Naive B cell (primary cell): ENCODE measurements around the gene NMUR2. TPM values are rescaled to one million over a fixed set of nuclear protein-coding genes. Genes with fewer than 3 reads are reported as not detected.

Source experiments
- ATAC-seq, 2 donors: fragments of 150-1000 bp; cut with Tn5 transposase; 2 replicates each; pipeline ENCODE4 v1.10.0; 2021; ENCODE audit warnings: low read depth in 2 of 2, mild to moderate bottlenecking in 2 of 2, moderate library complexity in 2 of 2
- DNase-seq: peaks from one replicate; pipeline ENCODE4 v3.0.0; 2022
- H3K27ac Mint-ChIP-seq, 6 donors: one replicate each; pipeline ENCODE4 v1.8.0; 2020 to 2022; ENCODE audit warnings: mild to moderate bottlenecking in 6 of 6, mixed read lengths in 6 of 6, moderate library complexity in 5 of 6, inconsistent platforms in 2 of 6
- H3K27me3 Mint-ChIP-seq, 3 donors: one replicate each; pipeline ENCODE4 v1.8.0; 2021 to 2022; ENCODE audit warnings: mixed read lengths in 3 of 3, mild to moderate bottlenecking in 1 of 3
- H3K36me3 Mint-ChIP-seq, 2 donors: one replicate each; pipeline ENCODE4 v1.8.0; 2020 to 2022; ENCODE audit warnings: mixed read lengths in 2 of 2, inconsistent platforms in 1 of 2, mild to moderate bottlenecking in 1 of 2
- H3K4me1 Mint-ChIP-seq, 3 donors: one replicate each; pipeline ENCODE4 v1.8.0; 2020 to 2022; ENCODE audit warnings: mixed read lengths in 3 of 3, inconsistent platforms in 1 of 3, mild to moderate bottlenecking in 1 of 3, moderate library complexity in 1 of 3
- H3K4me3 Mint-ChIP-seq, 8 donors: one replicate each; pipeline ENCODE4 v1.8.0; 2020 to 2022; ENCODE audit warnings: mild to moderate bottlenecking in 8 of 8, mixed read lengths in 8 of 8, moderate library complexity in 8 of 8, inconsistent platforms in 2 of 8
- H3K9me3 Mint-ChIP-seq, 7 donors: one replicate each; pipeline ENCODE4 v1.8.0; 2020 to 2022; ENCODE audit warnings: mixed read lengths in 7 of 7, mild to moderate bottlenecking in 5 of 7, inconsistent platforms in 2 of 7, moderate library complexity in 1 of 7
- polyA plus RNA-seq, 6 donors: library from polyadenylated mRNA; unstranded; fragments of 300-500 nt; fragmentation: Illumina TruSeq; gene quantifications; one replicate each; pipeline ENCODE4 v1.2.3, GENCODE V29; 2021; ENCODE audit warnings: low read depth in 6 of 6

NMUR2 gene
- polyA plus RNA-seq, 6 donors from 2014 or later, result not detected

DNA sequence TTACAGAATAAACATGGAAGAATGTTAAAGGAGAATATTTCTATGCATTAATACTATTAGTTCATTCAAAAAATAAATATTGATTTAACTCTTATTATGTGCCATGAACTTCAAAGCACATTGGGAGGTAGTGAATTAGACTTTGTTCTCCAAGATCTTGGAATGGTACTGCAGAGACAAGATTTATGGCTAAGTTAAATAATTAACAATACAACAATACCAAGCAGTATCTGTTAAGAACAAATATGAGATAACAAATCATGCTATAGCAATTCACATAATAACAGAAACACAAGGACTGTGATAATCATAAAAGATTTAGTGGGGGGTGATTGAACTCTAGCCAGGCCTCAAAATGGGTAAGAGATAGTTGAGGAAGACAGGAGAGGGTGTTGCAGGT is 11.6 kb downstream of the NMUR2 start:
- no peak overlapping the region for H3K4me3 Mint-ChIP-seq
- H3K27me3 Mint-ChIP-seq, result peaks cover 0 to 5% (median 4%) of the 10 kb centered on the region in 3 donors
- ATAC-seq (no peak), DNase-seq (no peak)
- H3K27ac Mint-ChIP-seq, result no peak overlapping the region
- H3K36me3 Mint-ChIP-seq, result no peaks in the 10 kb centered on the region
- H3K4me1 Mint-ChIP-seq, result no peaks in the 10 kb centered on the region
- peaks cover 0 to 10% (median 6%) of the 10 kb centered on the region in 7 donors for H3K9me3 Mint-ChIP-seq

- Mint-ChIP-seq H3K36me3 (no peaks in the 10 kb centered on the region), H3K4me1 (no peaks in the 10 kb centered on the region), H3K27ac (no peak overlapping the region), H3K27me3 (peaks cover 0 to 5% (median 4%) of the 10 kb centered on the region in 3 donors), H3K9me3 (peaks cover 0 to 9% (median 6%) of the 10 kb centered on the region in 7 donors), H3K4me3 (no peak overlapping the region)
- DNase-seq, result no peak
- no peak for ATAC-seq
Measured at GRCh38 chr5:152389208-152389849, 15.8 kb downstream of the NMUR2 start.

DNA sequence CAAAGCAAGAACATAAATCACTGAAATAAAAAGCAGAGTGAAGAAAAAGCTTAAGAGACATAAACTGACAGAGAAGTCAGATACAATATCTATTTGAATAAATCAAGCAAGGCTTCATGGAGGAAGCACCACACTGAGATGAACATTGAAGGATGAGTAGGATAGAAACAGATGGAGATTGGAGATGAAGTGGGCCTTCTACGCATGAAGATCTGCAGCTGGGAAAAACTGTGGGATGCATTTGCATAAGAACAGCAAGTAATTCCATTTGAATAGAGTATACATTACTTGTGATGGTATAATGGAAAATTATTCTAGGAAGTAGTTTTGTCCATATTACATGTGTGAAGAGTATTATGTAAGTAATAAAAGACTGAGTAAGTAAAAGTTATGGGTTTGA is 16.5 kb downstream of the NMUR2 start:
- peaks cover 0 to 5% (median 2%) of the 10 kb centered on the region in 3 donors for H3K27me3 Mint-ChIP-seq
- peaks cover 0 to 10% (median 7%) of the 10 kb centered on the region in 7 donors for H3K9me3 Mint-ChIP-seq
- H3K36me3 Mint-ChIP-seq, result no peaks in the 10 kb centered on the region
- DNase-seq (no peak), ATAC-seq (no peak)
- H3K27ac Mint-ChIP-seq, result no peak overlapping the region
- no peaks in the 10 kb centered on the region for H3K4me1 Mint-ChIP-seq
- no peak overlapping the region for H3K4me3 Mint-ChIP-seq

GRCh38 chr5:152380415-152381123 is 24.5 kb downstream of the NMUR2 start:
- ATAC-seq (no peak), DNase-seq (no peak)
- Mint-ChIP-seq H3K27ac (peak overlapping the region in 1 of 6 donors; percentile 36), H3K4me1 (no peaks in the 10 kb centered on the region), H3K9me3 (peaks cover 0 to 5% (median 2%) of the 10 kb centered on the region in 7 donors), H3K4me3 (no peak overlapping the region), H3K27me3 (peaks cover 0 to 4% (median 1%) of the 10 kb centered on the region in 3 donors), H3K36me3 (no peaks in the 10 kb centered on the region)

DNA sequence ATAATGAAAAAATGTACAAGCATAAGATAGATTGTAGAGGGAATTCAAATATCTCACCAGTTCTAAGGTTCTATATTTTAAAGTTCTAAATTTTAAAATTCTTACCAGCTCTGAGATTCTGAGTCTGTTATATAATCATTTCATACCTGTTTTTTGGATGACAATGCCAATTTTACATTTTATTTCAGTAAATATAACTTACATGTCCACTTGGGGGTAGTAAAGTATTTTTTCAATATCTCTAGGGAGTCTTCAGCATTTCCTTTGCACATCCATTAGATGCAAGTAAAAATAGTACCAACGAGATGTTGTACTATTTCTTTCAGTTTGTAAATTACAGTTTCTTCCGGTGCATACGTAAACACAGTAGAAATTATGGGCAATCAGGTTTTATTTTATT is 25.7 kb downstream of the NMUR2 start:
- ATAC-seq (no peak), DNase-seq (no peak)
- H3K4me1 Mint-ChIP-seq, result no peaks in the 10 kb centered on the region
- H3K9me3 Mint-ChIP-seq, result peaks cover 0 to 4% (median 2%) of the 10 kb centered on the region in 7 donors
- H3K4me3 Mint-ChIP-seq, result no peak overlapping the region
- peaks cover 0 to 4% (median 4%) of the 10 kb centered on the region in 3 donors for H3K27me3 Mint-ChIP-seq
- no peaks in the 10 kb centered on the region for H3K36me3 Mint-ChIP-seq
- no peak overlapping the region for H3K27ac Mint-ChIP-seq

- ATAC-seq (no peak), DNase-seq (no peak)
- Mint-ChIP-seq H3K36me3 (no peaks in the 10 kb centered on the region), H3K4me1 (no peaks in the 10 kb centered on the region), H3K27me3 (peaks cover 0 to 4% (median 4%) of the 10 kb centered on the region in 3 donors), H3K9me3 (peaks cover 0 to 4% (median 2%) of the 10 kb centered on the region in 7 donors), H3K27ac (no peak overlapping the region), H3K4me3 (no peak overlapping the region)
Measured at GRCh38 chr5:152378730-152379129, 26.3 kb downstream of the NMUR2 start.

GRCh38 chr5:152376886-152377285 is 28.2 kb downstream of the NMUR2 start:
- no peak overlapping the region for H3K4me3 Mint-ChIP-seq
- no peaks in the 10 kb centered on the region for H3K36me3 Mint-ChIP-seq
- H3K9me3 Mint-ChIP-seq, result peaks cover 0 to 3% (median 0%) of the 10 kb centered on the region in 7 donors
- ATAC-seq (no peak), DNase-seq (no peak)
- no peaks in the 10 kb centered on the region for H3K4me1 Mint-ChIP-seq
- H3K27ac Mint-ChIP-seq, result no peak overlapping the region
- peaks cover 0 to 4% (median 4%) of the 10 kb centered on the region in 3 donors for H3K27me3 Mint-ChIP-seq

GRCh38 chr5:152374711-152375275 is 30.3 kb downstream of the NMUR2 start:
- DNase-seq (no peak), ATAC-seq (no peak)
- Mint-ChIP-seq H3K27me3 (peaks cover 0 to 8% (median 4%) of the 10 kb centered on the region in 3 donors), H3K4me1 (no peaks in the 10 kb centered on the region), H3K9me3 (peaks cover 0 to 4% (median 0%) of the 10 kb centered on the region in 7 donors), H3K4me3 (no peak overlapping the region), H3K36me3 (no peaks in the 10 kb centered on the region), H3K27ac (no peak overlapping the region)

DNA sequence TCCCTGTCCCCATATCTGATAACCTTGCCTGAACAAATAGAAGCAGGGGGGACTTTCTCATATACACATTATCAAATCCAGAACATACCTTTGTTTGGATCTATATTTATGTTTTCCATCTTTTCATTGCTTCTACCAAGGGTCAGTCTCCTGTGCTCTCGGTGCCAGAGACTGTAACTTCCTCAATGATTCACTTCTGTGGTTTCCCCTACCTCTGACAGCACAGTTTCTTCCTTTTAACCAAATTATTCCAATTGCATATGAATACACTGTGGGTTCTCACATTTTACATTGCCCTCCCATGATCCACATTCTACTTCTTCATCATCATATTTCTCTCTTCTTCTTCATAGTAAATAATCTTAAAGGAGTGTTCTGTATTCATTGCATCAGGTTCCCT is 32.2 kb downstream of the NMUR2 start:
- H3K4me3 Mint-ChIP-seq, result no peak overlapping the region
- no peaks in the 10 kb centered on the region for H3K4me1 Mint-ChIP-seq
- ATAC-seq (no peak), DNase-seq (no peak)
- H3K27me3 Mint-ChIP-seq, result peaks cover 0 to 8% (median 4%) of the 10 kb centered on the region in 3 donors
- H3K27ac Mint-ChIP-seq, result no peak overlapping the region
- H3K36me3 Mint-ChIP-seq, result no peaks in the 10 kb centered on the region
- H3K9me3 Mint-ChIP-seq, result peaks cover 0 to 4% (median 0%) of the 10 kb centered on the region in 7 donors

DNA sequence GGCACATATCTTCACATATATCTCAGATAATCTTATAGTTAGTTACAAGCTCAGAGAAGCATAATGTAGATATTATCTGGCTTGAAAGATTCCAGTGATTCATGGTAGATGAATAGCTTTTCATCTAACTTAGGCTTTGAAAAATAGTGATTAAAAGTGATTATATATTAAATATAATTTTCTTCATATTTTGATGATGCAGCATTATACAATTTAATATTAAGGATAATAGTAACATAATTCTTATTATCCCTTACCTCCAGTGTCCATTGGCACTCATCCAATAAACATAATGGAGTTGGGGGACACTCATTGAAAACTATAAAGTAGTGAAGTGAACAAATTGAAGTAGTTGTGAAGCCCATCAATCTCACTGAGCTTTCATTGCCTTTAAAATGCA is 35.8 kb downstream of the NMUR2 start:
- H3K4me3 Mint-ChIP-seq, result no peak overlapping the region
- peaks cover 0 to 4% (median 0%) of the 10 kb centered on the region in 7 donors for H3K9me3 Mint-ChIP-seq
- no peaks in the 10 kb centered on the region for H3K36me3 Mint-ChIP-seq
- DNase-seq, result no peak
- ATAC-seq, result no peak
- H3K4me1 Mint-ChIP-seq, result no peaks in the 10 kb centered on the region
- no peak overlapping the region for H3K27ac Mint-ChIP-seq
- peaks cover 0 to 4% (median 0%) of the 10 kb centered on the region in 3 donors for H3K27me3 Mint-ChIP-seq

- Mint-ChIP-seq H3K27me3 (peaks cover 0 to 4% (median 0%) of the 10 kb centered on the region in 3 donors), H3K27ac (no peak overlapping the region), H3K36me3 (no peaks in the 10 kb centered on the region), H3K4me1 (no peaks in the 10 kb centered on the region), H3K9me3 (peaks cover 0 to 9% (median 0%) of the 10 kb centered on the region in 7 donors), H3K4me3 (no peak overlapping the region)
- no peak for DNase-seq
- no peak for ATAC-seq
Measured at GRCh38 chr5:152367554-152367953, 37.5 kb downstream of the NMUR2 start.

DNA sequence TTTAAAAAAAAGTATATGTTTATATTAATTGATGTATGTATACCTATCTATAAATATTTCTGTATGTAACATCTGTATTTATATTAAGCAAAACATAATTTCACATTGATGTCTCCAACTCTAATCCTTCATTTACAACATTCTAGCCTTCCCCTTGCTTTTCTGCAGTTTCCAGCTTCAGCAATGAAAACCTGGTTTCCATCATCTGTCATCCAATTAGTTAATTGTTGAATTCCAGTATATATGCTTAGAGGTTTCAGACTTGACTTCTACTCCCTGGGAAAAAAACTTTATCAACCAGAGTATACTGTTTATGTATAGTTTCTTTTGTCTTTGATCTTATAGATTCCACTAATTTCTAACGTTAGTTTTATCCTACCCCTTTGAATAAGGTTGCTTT is 38.4 kb downstream of the NMUR2 start:
- ATAC-seq, result no peak
- no peak overlapping the region for H3K27ac Mint-ChIP-seq
- H3K4me1 Mint-ChIP-seq, result no peaks in the 10 kb centered on the region
- DNase-seq, result no peak
- no peak overlapping the region for H3K4me3 Mint-ChIP-seq
- H3K27me3 Mint-ChIP-seq, result peaks cover 0 to 4% (median 0%) of the 10 kb centered on the region in 3 donors
- H3K36me3 Mint-ChIP-seq, result no peaks in the 10 kb centered on the region
- H3K9me3 Mint-ChIP-seq, result peaks cover 0 to 9% (median 0%) of the 10 kb centered on the region in 7 donors

DNA sequence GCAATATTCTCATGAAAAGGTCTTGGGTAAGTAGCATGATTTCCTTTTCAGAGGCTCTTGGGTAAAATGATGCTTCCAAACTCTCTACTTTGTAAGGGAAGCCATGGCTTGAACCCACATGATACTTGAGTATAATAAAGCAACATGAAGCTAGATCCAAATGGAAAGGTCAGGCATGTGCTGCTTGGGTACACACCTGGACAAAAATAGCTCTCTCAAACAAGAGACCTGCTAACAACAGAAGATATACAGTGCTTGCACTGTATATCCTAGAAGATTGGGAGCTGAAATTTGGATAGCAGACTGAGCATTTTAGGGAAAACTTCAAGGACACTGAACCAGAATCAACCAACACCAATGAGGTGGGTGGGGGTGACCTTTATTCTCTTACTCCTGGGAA is 40.2 kb downstream of the NMUR2 start:
- Mint-ChIP-seq H3K27me3 (no peaks in the 10 kb centered on the region), H3K4me3 (no peak overlapping the region), H3K27ac (no peak overlapping the region), H3K4me1 (no peaks in the 10 kb centered on the region), H3K9me3 (peaks cover 0 to 6% (median 4%) of the 10 kb centered on the region in 7 donors), H3K36me3 (no peaks in the 10 kb centered on the region)
- DNase-seq (no peak), ATAC-seq (no peak)

DNA sequence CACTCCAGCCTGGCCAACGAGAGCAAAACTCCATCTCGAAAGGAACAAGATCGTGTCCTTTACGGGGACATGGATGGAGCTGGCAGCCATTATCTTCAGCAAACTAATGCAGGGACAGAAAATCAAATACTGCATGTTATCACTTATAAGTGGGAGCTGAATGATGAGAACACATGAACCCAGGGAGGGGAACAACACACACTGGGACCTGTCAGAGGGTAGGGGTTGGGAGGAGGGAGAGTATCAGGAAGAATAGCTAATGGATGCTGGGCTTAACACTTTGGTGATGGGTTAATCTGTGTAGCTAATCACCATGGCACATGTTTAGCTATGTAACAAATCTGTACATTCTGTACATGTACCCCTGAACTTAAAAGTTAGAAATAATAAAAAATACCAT is 40.9 kb downstream of the NMUR2 start:
- no peak for ATAC-seq
- Mint-ChIP-seq H3K27me3 (no peaks in the 10 kb centered on the region), H3K4me1 (no peaks in the 10 kb centered on the region), H3K9me3 (peaks cover 0 to 6% (median 4%) of the 10 kb centered on the region in 7 donors), H3K36me3 (no peaks in the 10 kb centered on the region), H3K4me3 (no peak overlapping the region), H3K27ac (no peak overlapping the region)
- no peak for DNase-seq
